ENCODE measurements around the gene DIP2C.
"Not testable (repeated sequence)": the region's sequence is repeated elsewhere in the genome, so short reads cannot be mapped to it uniquely, and the experiment has no call there.

DIP2C gene

GRCh38 chr10:541750-542371 lies 147.6 kb downstream of the DIP2C start:
- Mint-ChIP-seq H3K36me3 (no peaks in the 10 kb centered on the region), H3K4me1 (peaks cover 4% of the 10 kb centered on the region), H3K4me3 (no peak overlapping the region), H3K27ac (no peak overlapping the region), H3K27me3 (peaks cover 46% of the 10 kb centered on the region), H3K9me3 (no peaks in the 10 kb centered on the region)
- DNase-seq, result no peak
- CTCF ChIA-PET, result no interaction called here

DNA sequence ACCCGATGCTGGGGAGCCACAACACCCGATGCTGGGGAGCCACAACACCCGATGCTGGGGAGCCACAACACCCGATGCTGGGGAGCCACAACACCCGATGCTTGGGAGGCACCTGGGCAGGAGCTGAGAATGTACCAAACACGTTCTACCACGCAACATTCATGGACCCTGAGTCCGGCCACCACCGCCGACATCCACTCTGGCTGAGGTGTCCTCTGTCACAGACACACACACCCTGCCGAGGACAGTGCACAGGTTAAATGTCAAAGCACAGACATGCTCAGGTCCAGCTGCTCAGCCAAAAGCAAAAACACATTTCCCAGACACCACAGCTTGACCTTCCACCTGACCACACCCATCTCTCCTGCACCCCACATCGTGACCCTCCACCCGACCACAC lies 148.4 kb downstream of the DIP2C start:
- H3K27me3 Mint-ChIP-seq, result peaks cover 50% of the 10 kb centered on the region
- no peak overlapping the region for H3K4me3 Mint-ChIP-seq
- CTCF ChIA-PET, result no interaction called here
- DNase-seq, result no peak
- H3K9me3 Mint-ChIP-seq, result no peaks in the 10 kb centered on the region
- H3K27ac Mint-ChIP-seq, result no peak overlapping the region
- H3K4me1 Mint-ChIP-seq, result peaks cover 4% of the 10 kb centered on the region
- H3K36me3 Mint-ChIP-seq, result no peaks in the 10 kb centered on the region

GRCh38 chr10:538895-539294 lies 150.6 kb downstream of the DIP2C start:
- Mint-ChIP-seq H3K9me3 (no peaks in the 10 kb centered on the region), H3K27ac (no peak overlapping the region), H3K4me3 (no peak overlapping the region), H3K36me3 (no peaks in the 10 kb centered on the region), H3K27me3 (peaks cover 49% of the 10 kb centered on the region), H3K4me1 (peaks cover 4% of the 10 kb centered on the region)
- CTCF ChIA-PET, result no interaction called here
- no peak for DNase-seq

DNA sequence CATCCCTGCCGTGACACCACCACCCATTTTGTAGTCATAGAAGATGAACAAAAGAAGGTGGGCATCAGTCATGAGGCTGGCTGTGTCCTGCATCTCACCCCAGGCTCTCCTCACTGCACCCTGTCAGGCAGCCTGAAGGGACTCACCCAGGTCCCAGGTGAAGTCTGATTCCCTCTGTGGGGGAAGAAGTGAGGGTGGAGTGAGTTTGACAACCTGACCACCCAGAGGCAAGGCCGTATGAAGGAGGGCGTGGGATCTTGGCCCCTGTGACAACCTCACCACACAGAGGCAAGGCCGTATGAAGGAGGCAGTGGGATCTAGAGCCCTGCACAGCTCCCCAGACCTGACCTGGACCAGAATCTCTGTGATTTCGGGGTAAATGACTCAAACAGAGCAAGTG lies 152.5 kb downstream of the DIP2C start:
- DNase-seq, result no peak
- no peak overlapping the region for H3K4me3 Mint-ChIP-seq
- H3K27me3 Mint-ChIP-seq, result peaks cover 43% of the 10 kb centered on the region

DNA sequence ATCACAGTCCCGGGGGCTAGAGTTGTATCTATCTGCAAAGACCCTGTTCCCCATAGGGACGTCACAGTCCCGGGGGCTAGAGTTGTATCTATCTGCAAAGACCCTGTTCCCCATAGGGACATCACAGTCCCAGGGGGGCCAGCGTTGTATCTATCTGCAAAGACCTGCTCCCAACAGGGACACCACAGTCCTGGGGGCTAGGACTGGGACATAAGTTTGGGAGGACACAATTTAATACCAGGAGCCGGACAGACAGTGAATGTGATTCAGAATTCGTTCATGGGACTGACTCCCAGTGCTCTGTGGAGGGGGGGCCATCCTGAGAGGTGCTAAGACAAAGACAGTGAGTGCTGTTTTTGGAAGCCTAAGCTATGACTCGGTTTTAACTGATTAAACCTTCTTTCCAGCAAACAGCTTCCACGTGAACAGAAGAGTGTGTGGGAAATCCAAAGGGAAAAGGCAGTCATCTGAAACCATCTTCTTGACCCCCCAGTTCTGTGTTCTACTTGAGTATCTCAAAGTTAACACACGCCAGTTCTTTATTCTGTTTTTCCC lies 153.0 kb downstream of the DIP2C start:
- H3K4me3 Mint-ChIP-seq, result no peak overlapping the region
- peaks cover under 1% of the 10 kb centered on the region for H3K4me1 Mint-ChIP-seq
- no peak for DNase-seq
- peaks cover 38% of the 10 kb centered on the region for H3K27me3 Mint-ChIP-seq
- H3K9me3 Mint-ChIP-seq, result no peaks in the 10 kb centered on the region
- CTCF ChIA-PET, result no interaction called here
- H3K27ac Mint-ChIP-seq, result no peak overlapping the region
- H3K36me3 Mint-ChIP-seq, result no peaks in the 10 kb centered on the region

More for the DNA sequence above, 152.5 kb downstream of the DIP2C start:
- Mint-ChIP-seq H3K9me3 (no peaks in the 10 kb centered on the region), H3K4me1 (peaks cover 4% of the 10 kb centered on the region), H3K36me3 (no peaks in the 10 kb centered on the region), H3K27ac (no peak overlapping the region)
- CTCF ChIA-PET, result no interaction called here

- Mint-ChIP-seq H3K4me3 (no peak overlapping the region), H3K27me3 (peaks cover 33% of the 10 kb centered on the region), H3K4me1 (no peaks in the 10 kb centered on the region), H3K36me3 (no peaks in the 10 kb centered on the region), H3K9me3 (no peaks in the 10 kb centered on the region), H3K27ac (no peak overlapping the region)
- no peak for DNase-seq
- CTCF ChIA-PET, result no interaction called here
Measured at GRCh38 chr10:535952-536351, 153.5 kb downstream of the DIP2C start.

GRCh38 chr10:535051-535450 lies 154.4 kb downstream of the DIP2C start:
- no peak for DNase-seq

DNA sequence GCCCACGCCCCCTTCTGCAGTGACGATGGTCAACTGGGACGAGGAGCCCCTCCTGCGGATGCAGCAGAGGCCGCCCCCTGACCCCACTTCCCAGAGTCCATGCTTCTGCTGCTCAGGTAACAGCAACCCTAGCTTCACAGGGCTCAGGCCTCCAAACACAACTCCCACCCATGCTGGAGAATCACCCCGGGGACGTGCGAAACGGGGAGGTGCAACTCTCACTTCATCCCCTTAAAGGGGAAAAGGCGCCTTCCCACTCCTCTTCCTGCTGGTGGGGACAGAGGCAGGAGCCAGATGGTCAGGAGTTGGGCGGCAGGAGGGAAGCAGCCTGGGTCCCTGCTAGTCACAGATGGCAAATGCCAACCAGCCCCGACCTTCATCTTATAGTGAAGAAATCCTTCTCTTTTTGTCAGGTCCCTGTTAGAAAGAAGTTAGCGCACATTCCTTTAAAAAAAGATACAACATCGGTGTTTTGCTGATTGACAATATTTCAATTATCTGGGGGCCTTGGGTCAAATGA lies 155.4 kb downstream of the DIP2C start:
- Mint-ChIP-seq H3K4me3 (no peak overlapping the region), H3K9me3 (no peaks in the 10 kb centered on the region), H3K27ac (no peak overlapping the region), H3K36me3 (no peaks in the 10 kb centered on the region), H3K27me3 (peaks cover 24% of the 10 kb centered on the region), H3K4me1 (no peaks in the 10 kb centered on the region)
- CTCF ChIA-PET, result no interaction called here
- DNase-seq, result no peak

More at GRCh38 chr10:535051-535450, 154.4 kb downstream of the DIP2C start:
- CTCF ChIA-PET, result no interaction called here
- no peaks in the 10 kb centered on the region for H3K4me1 Mint-ChIP-seq
- H3K36me3 Mint-ChIP-seq, result no peaks in the 10 kb centered on the region
- H3K4me3 Mint-ChIP-seq, result no peak overlapping the region
- H3K27me3 Mint-ChIP-seq, result peaks cover 25% of the 10 kb centered on the region
- H3K27ac Mint-ChIP-seq, result no peak overlapping the region
- no peaks in the 10 kb centered on the region for H3K9me3 Mint-ChIP-seq

DNA sequence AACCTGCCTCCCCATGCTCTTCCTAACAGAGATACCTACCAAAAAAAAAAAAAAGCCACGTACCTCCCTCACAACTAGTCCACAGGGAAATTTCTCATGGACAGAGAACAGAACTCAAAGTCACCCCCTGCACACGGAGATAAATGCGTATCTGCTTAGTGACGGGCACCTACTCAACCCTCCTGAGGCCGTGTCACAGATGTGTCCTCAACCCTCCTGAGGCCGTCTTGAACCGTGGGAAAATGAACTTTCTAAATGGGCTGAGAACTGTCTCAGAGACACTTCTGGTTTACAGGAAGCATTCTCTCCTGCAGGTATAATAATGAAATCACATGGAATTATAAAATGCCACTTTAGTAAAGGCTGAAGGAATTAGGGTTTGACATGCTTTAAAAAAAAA lies 155.9 kb downstream of the DIP2C start:
- Mint-ChIP-seq H3K27ac (no peak overlapping the region), H3K27me3 (peaks cover 24% of the 10 kb centered on the region), H3K36me3 (no peaks in the 10 kb centered on the region), H3K4me1 (no peaks in the 10 kb centered on the region), H3K4me3 (no peak overlapping the region), H3K9me3 (no peaks in the 10 kb centered on the region)
- CTCF ChIA-PET, result no interaction called here
- DNase-seq, result no peak

- no peak overlapping the region for H3K27ac Mint-ChIP-seq
- H3K9me3 Mint-ChIP-seq, result no peaks in the 10 kb centered on the region
- no peak for DNase-seq
- no peaks in the 10 kb centered on the region for H3K4me1 Mint-ChIP-seq
- CTCF ChIA-PET, result no interaction called here
- no peaks in the 10 kb centered on the region for H3K36me3 Mint-ChIP-seq
- H3K4me3 Mint-ChIP-seq, result no peak overlapping the region
- peaks cover 22% of the 10 kb centered on the region for H3K27me3 Mint-ChIP-seq
Measured at GRCh38 chr10:533186-533585, 156.3 kb downstream of the DIP2C start.

GRCh38 chr10:532331-532730 lies 157.1 kb downstream of the DIP2C start:
- H3K36me3 Mint-ChIP-seq, H3K4me1 Mint-ChIP-seq, H3K27ac Mint-ChIP-seq, H3K9me3 Mint-ChIP-seq, H3K4me3 Mint-ChIP-seq, DNase-seq, CTCF ChIA-PET: not testable (repeated sequence)
- H3K27me3 Mint-ChIP-seq, result peaks cover 19% of the 10 kb centered on the region

- no peaks in the 10 kb centered on the region for H3K36me3 Mint-ChIP-seq
- H3K9me3 Mint-ChIP-seq, result no peaks in the 10 kb centered on the region
- no peak overlapping the region for H3K27ac Mint-ChIP-seq
- peaks cover 22% of the 10 kb centered on the region for H3K27me3 Mint-ChIP-seq
- CTCF ChIA-PET, result no interaction called here
- no peak overlapping the region for H3K4me3 Mint-ChIP-seq
- no peak for DNase-seq
- H3K4me1 Mint-ChIP-seq, result no peaks in the 10 kb centered on the region
Measured at GRCh38 chr10:531541-531940, 157.9 kb downstream of the DIP2C start.

- Mint-ChIP-seq H3K27ac (no peak overlapping the region), H3K27me3 (peaks cover 21% of the 10 kb centered on the region), H3K36me3 (no peaks in the 10 kb centered on the region)
Measured at GRCh38 chr10:530717-531116, 158.8 kb downstream of the DIP2C start.

GRCh38 chr10:529468-530230 lies 159.8 kb downstream of the DIP2C start:
- H3K4me1 Mint-ChIP-seq, result no peaks in the 10 kb centered on the region
- H3K9me3 Mint-ChIP-seq, result no peaks in the 10 kb centered on the region
- H3K4me3 Mint-ChIP-seq, result no peak overlapping the region
- DNase-seq, result no peak
- H3K36me3 Mint-ChIP-seq, result no peaks in the 10 kb centered on the region
- peaks cover 21% of the 10 kb centered on the region for H3K27me3 Mint-ChIP-seq
- CTCF ChIA-PET, result no interaction called here
- no peak overlapping the region for H3K27ac Mint-ChIP-seq

More at GRCh38 chr10:530717-531116, 158.8 kb downstream of the DIP2C start:
- Mint-ChIP-seq H3K4me1 (no peaks in the 10 kb centered on the region), H3K9me3 (no peaks in the 10 kb centered on the region), H3K4me3 (no peak overlapping the region)
- DNase-seq, result no peak
- CTCF ChIA-PET, result no interaction called here

Measured in activated naive CD4-positive, alpha-beta T cell treated with anti-CD3 and anti-CD28 coated beads, Interleukin-2, amount 10 ng/mL, durations not matched to agents 7 days and 5 days (primary cell).